Peyer's patch (tissue), 4 donors: Measurements from ENCODE around the gene SIGLEC7. TPM values are rescaled to one million over a fixed set of nuclear protein-coding genes. Genes with fewer than 3 reads are reported as not detected.

Experiments used
- DNase-seq, 3 donors: peaks; one replicate each; pipeline ENCODE4 v3.0.0-alpha.2; 2017 to 2019
- H3K27ac ChIP-seq, 4 donors: fragments of 200-600 bp; sonication (generic); one replicate each; pipeline ENCODE4 v1.5.1; 2016 to 2019
- H3K27me3 ChIP-seq, 2 donors: fragments of 200-600 bp; sonication (generic); one replicate each; pipeline ENCODE4 v1.5.1; 2019
- H3K36me3 ChIP-seq, 3 donors: fragments of 200-600 bp; sonication (generic); one replicate each; pipeline ENCODE4 v1.5.1; 2016 to 2019
- H3K4me1 ChIP-seq, 4 donors: fragments of 200-600 bp; sonication (generic); one replicate each; pipeline ENCODE4 v1.5.1; 2016 to 2019
- H3K4me3 ChIP-seq, 4 donors: fragments of 200-600 bp; sonication (generic); 1 replicate in 3 of 4; 2 replicates in 1 of 4; pipeline ENCODE4 v1.5.1; 2016 to 2019; ENCODE audit warnings: mild to moderate bottlenecking in 1 of 4
- H3K9me3 ChIP-seq, 4 donors: fragments of 200-600 bp; sonication (generic); one replicate each; pipeline ENCODE4 v1.5.1; 2016 to 2019; ENCODE audit warnings: mild to moderate bottlenecking in 1 of 4
- POLR2A ChIP-seq, 2 donors: fragments of 450-650 bp; IDR thresholded peaks; one replicate each; pipeline ENCODE4 v1.5.1; 2017; ENCODE audit warnings: antibody characterized with exemption in 2 of 2, mild to moderate bottlenecking in 2 of 2, moderate library complexity in 2 of 2
- total RNA-seq, 4 donors: library from RNA; depleted of rRNA; stranded (reverse); fragments of >200 nt; gene quantifications; one replicate each; pipeline ENCODE4 v1.1.0, GENCODE V29; 2016
- TF ChIP-seq, protein P1 (sequence below), 6 experiments: fragments of 450-650 bp in 4 of 6; fragments of 200-600 bp in 2 of 6; sonication (generic) in 1 of 6; IDR thresholded peaks; one replicate each; pipeline ENCODE4 v1.5.1; 2017 to 2019; ENCODE audit warnings: antibody characterized with exemption in 6 of 6, mild to moderate bottlenecking in 3 of 6, moderate library complexity in 1 of 6

The SIGLEC7 gene
- total RNA-seq, 4 donors from 2014 or later: not detected

DNA sequence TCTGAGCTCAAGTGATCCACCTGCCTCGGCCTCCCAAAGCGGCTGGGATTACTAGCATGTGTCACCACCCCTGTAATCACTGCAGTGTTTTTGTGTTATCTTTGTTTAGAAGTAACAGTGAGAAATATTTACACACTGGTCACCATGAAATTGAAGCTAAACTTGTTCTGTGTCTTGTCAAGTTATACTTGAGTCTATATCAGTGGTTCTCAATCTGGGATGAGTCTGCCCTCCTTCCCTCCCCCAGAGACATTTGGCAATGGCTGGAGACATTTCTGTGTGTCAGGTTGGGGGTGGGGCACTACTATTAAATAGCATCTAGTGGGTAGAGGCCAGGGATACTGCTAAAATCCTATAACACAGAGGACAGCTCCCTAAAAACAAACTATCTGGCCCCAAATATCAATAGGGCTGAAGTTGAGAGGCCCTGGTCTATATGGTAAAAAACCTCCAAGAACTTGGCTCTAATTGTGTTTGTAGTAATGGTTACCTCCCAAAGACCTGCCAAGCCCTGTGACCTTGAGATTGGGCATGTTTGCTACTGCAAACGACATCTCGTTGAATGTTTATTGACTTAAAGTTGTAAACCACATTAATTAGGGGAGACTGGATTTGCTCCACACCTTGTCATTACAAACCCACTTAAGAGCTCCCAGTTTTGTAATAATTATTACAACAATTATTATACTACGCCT lies 40.8 kb upstream of the SIGLEC7 start:
- Histone ChIP-seq H3K36me3 (peaks cover 0 to 42% (median 0%) of the 10 kb centered on the region in 3 donors), H3K27me3 (no peaks in the 10 kb centered on the region), H3K27ac (no peak overlapping the region), H3K4me3 (no peak overlapping the region), H3K9me3 (no peaks in the 10 kb centered on the region), H3K4me1 (no peaks in the 10 kb centered on the region)
- DNase-seq: no peak
- no peak for TF ChIP-seq POLR2A (IDR thresholded peaks at IDR 0.05)
- TF ChIP-seq, protein P1, sequence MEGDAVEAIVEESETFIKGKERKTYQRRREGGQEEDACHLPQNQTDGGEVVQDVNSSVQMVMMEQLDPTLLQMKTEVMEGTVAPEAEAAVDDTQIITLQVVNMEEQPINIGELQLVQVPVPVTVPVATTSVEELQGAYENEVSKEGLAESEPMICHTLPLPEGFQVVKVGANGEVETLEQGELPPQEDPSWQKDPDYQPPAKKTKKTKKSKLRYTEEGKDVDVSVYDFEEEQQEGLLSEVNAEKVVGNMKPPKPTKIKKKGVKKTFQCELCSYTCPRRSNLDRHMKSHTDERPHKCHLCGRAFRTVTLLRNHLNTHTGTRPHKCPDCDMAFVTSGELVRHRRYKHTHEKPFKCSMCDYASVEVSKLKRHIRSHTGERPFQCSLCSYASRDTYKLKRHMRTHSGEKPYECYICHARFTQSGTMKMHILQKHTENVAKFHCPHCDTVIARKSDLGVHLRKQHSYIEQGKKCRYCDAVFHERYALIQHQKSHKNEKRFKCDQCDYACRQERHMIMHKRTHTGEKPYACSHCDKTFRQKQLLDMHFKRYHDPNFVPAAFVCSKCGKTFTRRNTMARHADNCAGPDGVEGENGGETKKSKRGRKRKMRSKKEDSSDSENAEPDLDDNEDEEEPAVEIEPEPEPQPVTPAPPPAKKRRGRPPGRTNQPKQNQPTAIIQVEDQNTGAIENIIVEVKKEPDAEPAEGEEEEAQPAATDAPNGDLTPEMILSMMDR (IDR thresholded peaks at IDR 0.05): no peak

DNA sequence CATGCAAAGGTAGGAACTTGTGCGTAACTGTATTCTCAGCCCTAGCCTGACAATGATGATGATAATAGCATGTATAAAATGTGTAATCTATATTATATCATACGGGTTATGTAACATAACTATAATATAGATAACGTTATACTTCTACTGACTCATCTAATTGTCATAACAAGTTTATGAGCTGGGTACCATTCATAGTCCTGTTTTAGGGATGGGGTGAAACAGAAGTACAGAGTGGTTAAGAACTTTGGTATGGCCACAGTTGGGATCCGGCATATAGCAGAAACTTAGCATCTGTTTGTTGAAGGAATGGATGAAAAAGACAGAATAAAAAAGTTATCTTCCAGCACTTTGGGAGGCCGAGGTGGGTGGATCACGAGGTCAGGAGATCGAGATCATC lies 39.1 kb upstream of the SIGLEC7 start:
- Histone ChIP-seq H3K36me3 (peaks cover 0 to 39% (median 0%) of the 10 kb centered on the region in 3 donors), H3K9me3 (no peaks in the 10 kb centered on the region), H3K4me3 (no peak overlapping the region), H3K27ac (no peak overlapping the region), H3K4me1 (peaks cover 0 to 12% (median 3%) of the 10 kb centered on the region in 4 donors), H3K27me3 (no peaks in the 10 kb centered on the region)
- no peak for DNase-seq
- TF ChIP-seq, protein P1 (IDR thresholded peaks at IDR 0.05): no peak
- no peak for TF ChIP-seq POLR2A (IDR thresholded peaks at IDR 0.05)

DNA sequence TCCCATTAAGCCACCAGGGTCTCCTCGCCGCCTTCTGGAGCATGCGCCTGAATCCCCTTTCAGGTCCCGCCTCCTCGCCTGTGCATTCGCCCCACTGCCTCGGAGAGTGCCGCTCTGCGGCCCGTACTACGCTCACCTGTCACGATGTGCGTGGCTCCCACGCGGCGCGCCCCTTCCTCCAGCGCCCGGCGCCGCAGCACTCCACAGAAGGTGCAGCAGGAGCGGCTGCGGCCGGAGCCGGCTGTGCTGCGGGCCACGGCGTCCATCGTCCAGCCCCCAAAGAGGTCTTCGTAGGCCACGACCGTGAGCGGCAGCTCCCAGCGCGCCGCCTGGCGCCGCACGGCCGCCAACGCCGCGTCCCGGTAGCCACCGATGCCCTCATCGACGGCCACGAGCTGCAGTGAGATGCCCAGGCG lies 38.2 kb upstream of the SIGLEC7 start:
- TF ChIP-seq, protein P1 (IDR thresholded peaks at IDR 0.05): no peak
- TF ChIP-seq POLR2A (IDR thresholded peaks at IDR 0.05): no peak
- Histone ChIP-seq H3K4me1 (peaks cover 0 to 15% (median 3%) of the 10 kb centered on the region in 4 donors), H3K36me3 (peaks cover 0 to 35% (median 0%) of the 10 kb centered on the region in 3 donors), H3K9me3 (no peaks in the 10 kb centered on the region), H3K4me3 (no peak overlapping the region), H3K27me3 (no peaks in the 10 kb centered on the region), H3K27ac (no peak overlapping the region)
- DNase-seq: peak in 1 of 3 donors; percentile 26

DNA sequence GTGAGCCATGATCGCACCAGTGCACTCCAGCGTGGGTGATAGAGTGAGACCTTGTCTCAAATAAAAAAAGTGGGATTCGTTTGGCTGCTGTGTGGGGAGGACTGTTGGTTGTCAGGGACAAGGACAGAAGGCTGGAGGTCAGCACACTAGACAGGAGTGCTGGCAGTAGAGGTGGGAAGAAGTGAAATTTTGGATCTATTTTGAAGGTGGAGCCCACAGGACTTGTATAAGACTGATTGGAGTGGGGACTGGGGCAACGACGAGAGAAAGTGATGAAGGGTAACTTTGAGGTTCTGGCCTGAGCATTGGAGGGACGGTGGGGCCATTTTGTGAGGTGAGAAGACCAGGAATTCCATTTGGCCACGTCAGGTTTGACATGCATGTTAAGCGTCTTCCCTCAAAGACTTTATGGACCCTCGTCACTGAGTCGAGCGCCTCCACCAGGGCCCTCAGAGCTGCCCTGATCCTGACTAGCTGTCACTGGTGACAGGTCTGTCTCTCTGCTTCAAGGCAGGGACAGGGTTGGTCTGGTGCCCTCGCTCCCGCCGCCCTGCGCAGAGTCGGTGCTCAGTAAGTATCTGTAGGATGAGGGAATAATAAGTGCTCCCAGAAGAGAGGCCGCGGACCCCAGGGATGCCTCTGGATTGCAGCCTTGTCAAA lies 34.6 kb upstream of the SIGLEC7 start:
- no peak for TF ChIP-seq POLR2A (IDR thresholded peaks at IDR 0.05)
- TF ChIP-seq, protein P1 (IDR thresholded peaks at IDR 0.05): no peak
- peak in 1 of 3 donors; percentile 60 for DNase-seq
- H3K4me1 ChIP-seq: peaks cover 0 to 16% (median 3%) of the 10 kb centered on the region in 4 donors
- H3K4me3 ChIP-seq: peak overlapping the region; percentile 56 to 76 (median 68)
- no peaks in the 10 kb centered on the region for H3K27me3 ChIP-seq
- peak overlapping the region; percentile 44 to 70 (median 63) for H3K27ac ChIP-seq
- no peaks in the 10 kb centered on the region for H3K9me3 ChIP-seq
- H3K36me3 ChIP-seq: peaks cover 0 to 10% (median 0%) of the 10 kb centered on the region in 3 donors

DNA sequence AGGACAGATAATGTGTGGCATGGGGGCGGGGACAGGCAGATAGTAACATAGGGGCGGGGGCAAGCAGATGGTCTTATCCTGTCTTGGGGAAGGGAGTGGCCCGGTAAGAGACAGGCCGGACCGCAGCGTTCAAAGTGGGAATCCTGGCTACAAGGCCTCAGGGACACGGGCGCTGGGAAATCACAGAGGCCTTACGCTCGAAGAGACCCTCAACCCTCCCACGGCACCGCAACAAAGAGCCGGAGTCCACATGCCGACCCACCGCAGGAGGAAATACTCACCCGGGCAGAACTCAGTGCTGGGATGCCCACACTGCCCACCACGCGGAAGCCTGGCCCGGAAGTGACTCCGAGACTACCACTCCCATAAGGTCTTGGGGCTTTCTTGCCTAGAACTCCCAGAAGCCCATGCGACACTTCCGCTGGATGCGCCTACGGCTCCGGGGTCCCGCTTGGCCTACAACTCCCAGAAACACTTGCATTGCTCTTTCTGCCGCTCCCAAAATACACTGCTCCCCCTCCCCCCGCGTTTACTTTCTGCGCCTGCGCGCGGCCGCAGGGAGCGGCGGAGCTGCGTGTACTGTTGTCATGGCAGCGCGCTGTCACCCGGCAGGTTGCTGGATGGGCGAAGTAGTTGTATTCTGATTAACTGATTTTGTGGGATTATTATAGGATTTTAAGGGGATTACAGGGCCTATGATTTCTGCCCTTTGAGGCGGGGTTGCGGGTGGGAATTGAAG lies 33.9 kb upstream of the SIGLEC7 start, which contains the start of gene CTU1:
Gene CTU1 (minus strand): TSS at position 344 of the 739 bp plus-strand sequence. CDS start 3,840 bp downstream, outside the sequence.
- no peaks in the 10 kb centered on the region for H3K9me3 ChIP-seq
- H3K4me3 ChIP-seq: peak within 1 kb of the TSS; percentile 56 to 76 (median 68)
- peak; percentile 97 to 99 (median 98) for DNase-seq
- peak within 1 kb of the TSS; percentile 44 to 70 (median 63) for H3K27ac ChIP-seq
- TF ChIP-seq, protein P1 (IDR thresholded peaks at IDR 0.05): peak in 3 of 6 experiments; percentile 5 to 42 (median 36)
- peak in 1 of 2 donors; percentile 39 for TF ChIP-seq POLR2A (IDR thresholded peaks at IDR 0.05)
- H3K27me3 ChIP-seq: no peaks in the 10 kb centered on the region
- H3K36me3 ChIP-seq: peaks cover 0 to 5% (median 0%) of the 10 kb centered on the region in 3 donors
- peaks cover 0 to 16% (median 3%) of the 10 kb centered on the region in 4 donors for H3K4me1 ChIP-seq
